HG02678 (cell line): ENCODE measurements around the gene P2RX4.
A peak's percentile ranks its signal among the peaks of the same experiment; 100 is the strongest.
"Not testable (repeated sequence)": the region's sequence is repeated elsewhere in the genome, so short reads cannot be mapped to it uniquely, and the experiment has no call there.

Experiments used
- ATAC-seq: cut with Tn5 transposase; IDR thresholded peaks from one replicate; pipeline ENCODE4 v1.9.1; 2021; ENCODE audit warnings: mild to moderate bottlenecking, moderate library complexity; ENCODE audit not compliant: unreplicated experiment

Gene P2RX4

DNA sequence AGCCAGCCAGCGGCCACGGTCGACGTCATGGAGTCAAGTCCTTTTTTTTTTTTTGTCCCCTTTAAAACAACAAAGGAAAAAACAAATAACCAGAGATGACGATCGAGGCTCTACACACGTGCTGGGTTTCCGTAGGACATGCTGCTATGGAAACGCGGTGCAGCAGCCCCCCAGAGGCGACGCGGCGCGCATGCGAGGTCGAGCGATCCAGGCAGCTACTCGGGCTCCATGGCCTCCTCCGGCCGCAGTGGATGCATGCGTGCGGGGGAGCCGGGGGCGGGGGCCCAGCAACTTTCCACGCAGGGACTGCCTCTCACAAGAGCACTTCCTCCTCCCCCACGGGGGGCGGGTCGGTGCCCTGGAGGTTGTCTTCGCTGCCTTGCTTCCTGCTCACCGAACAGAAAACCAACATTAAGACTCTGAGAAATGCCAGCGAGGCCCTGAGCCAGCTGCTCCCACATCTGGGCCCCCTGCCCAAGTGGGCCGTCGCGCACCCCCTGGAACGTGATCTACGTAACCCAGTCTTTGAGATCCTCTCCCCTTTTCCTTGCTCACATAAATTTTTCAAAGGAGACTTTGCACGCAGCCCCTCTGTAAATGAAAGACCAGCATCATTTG, 30.7 kb downstream of the P2RX4 start:
- ATAC-seq: peak; percentile 48

- ATAC-seq: no peak
These were observed 31.4 kb downstream of the P2RX4 start for GRCh38 chr12:121241156-121241970.

GRCh38 chr12:121245031-121245430, 35.1 kb downstream of the P2RX4 start:
- ATAC-seq: no peak

DNA sequence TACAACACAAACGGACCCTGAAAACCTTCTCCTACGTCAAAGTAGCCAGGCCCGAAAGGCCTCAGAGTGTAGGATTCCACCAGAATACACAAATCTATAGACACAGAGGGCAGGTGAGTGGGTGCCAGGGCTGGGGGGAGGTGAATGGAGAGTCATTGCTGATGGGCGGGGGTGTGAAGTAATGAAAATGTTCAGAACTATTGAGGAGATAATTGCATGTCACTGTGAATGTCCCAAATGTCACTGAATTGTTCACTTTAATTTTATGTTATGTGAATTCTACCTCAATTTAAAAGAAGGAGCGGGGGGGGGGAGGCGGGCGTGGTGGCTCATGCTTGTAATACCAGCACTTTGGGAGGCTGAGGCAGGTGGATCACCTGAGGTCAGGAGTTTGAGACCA, 36.0 kb downstream of the P2RX4 start:
- ATAC-seq: no peak

GRCh38 chr12:121246893-121247557, 37.1 kb downstream of the P2RX4 start:
- ATAC-seq: no peak

DNA sequence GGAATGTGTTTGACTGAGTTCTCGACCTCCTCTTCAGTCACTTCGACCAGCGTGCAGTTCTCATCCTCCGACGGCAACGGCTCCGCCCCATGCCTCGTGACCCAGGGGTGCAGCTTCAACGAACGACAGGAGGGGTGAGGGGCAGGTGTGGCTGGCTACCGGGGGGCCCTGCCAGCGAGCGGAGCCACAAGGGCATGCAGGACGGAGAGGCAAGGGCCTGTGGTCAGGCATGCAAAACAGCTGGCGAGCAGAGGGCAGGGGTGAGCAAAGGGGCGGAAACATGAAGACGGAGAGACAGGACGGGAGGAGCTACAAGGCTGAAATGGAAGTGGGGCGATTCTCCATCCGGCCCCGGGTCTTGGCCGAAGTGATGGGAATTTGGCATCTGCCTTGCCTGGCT, 38.7 kb downstream of the P2RX4 start:
- peak; percentile 78 for ATAC-seq

- ATAC-seq: no peak
These were observed 40.4 kb downstream of the P2RX4 start for GRCh38 chr12:121250359-121250758.

GRCh38 chr12:121251838-121252237, 41.9 kb downstream of the P2RX4 start:
- ATAC-seq: no peak

- no peak for ATAC-seq
These were observed 42.9 kb downstream of the P2RX4 start for GRCh38 chr12:121252712-121253345.

- no peak for ATAC-seq
These were observed 43.9 kb downstream of the P2RX4 start for GRCh38 chr12:121253638-121254335.

- ATAC-seq: no peak
These were observed 45.5 kb downstream of the P2RX4 start for GRCh38 chr12:121255433-121255832.

GRCh38 chr12:121257704-121258449, 47.9 kb downstream of the P2RX4 start:
- ATAC-seq: not testable (repeated sequence)

GRCh38 chr12:121259074-121259473, 49.1 kb downstream of the P2RX4 start:
- ATAC-seq: no peak

GRCh38 chr12:121260091-121260490, 50.2 kb downstream of the P2RX4 start:
- ATAC-seq: no peak

- no peak for ATAC-seq
These were observed 51.5 kb downstream of the P2RX4 start for GRCh38 chr12:121261398-121261797.

GRCh38 chr12:121263206-121263935, 53.4 kb downstream of the P2RX4 start:
- no peak for ATAC-seq

DNA sequence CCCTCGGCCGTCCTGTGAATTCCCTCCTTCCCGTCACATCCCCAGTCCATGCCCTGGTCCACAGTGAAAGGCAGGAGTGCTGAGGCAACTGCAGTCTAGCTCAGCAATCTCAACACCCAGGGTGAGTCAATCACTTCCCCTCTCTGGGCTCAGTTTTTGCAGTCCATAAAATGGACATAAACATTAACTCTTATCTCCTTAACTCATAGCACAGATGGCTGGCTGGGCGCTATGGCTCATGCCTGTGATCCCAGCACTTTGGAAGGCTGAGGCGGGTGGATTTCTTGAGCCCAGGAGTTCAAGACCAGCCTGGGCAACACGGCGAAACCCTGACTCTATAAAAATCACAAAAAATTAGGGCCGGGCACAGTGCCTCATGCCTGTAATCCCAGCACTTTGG, 54.2 kb downstream of the P2RX4 start:
- ATAC-seq: no peak

GRCh38 chr12:121264951-121265515, 55.1 kb downstream of the P2RX4 start:
- ATAC-seq: no peak

- ATAC-seq: no peak
These were observed 57.9 kb downstream of the P2RX4 start for GRCh38 chr12:121267822-121268221.
